ENCODE data around the gene SLC18B1.

Gene SLC18B1

GRCh38 chr6:132797951-132798868 lies at the start of gene SLC18B1:
TSS of gene SLC18B1 (minus strand) at chr6:132798637. CDS start at chr6:132798456, 181 bp downstream.
- peak; percentile 19 for DNase-seq

GRCh38 chr6:132843316-132844035 lies 45.0 kb upstream of the SLC18B1 start:
- DNase-seq, result no peak

GRCh38 chr6:132841966-132842365 lies 43.5 kb upstream of the SLC18B1 start:
- DNase-seq, result no peak

- DNase-seq, result no peak
Measured at GRCh38 chr6:132832891-132833290, 34.5 kb upstream of the SLC18B1 start.

- no peak for DNase-seq
Measured at GRCh38 chr6:132830334-132830751, 31.9 kb upstream of the SLC18B1 start.

GRCh38 chr6:132820629-132821381 lies 22.4 kb upstream of the SLC18B1 start:
- no peak for DNase-seq

- no peak for DNase-seq
Measured at GRCh38 chr6:132819405-132820161, 21.1 kb upstream of the SLC18B1 start.

GRCh38 chr6:132818404-132819359 lies 20.2 kb upstream of the SLC18B1 start:
- no peak for DNase-seq

GRCh38 chr6:132817554-132818403 lies 19.3 kb upstream of the SLC18B1 start:
- DNase-seq, result no peak

GRCh38 chr6:132816660-132817059 lies 18.2 kb upstream of the SLC18B1 start:
- DNase-seq, result no peak

GRCh38 chr6:132814716-132815570 lies 16.5 kb upstream of the SLC18B1 start:
- no peak for DNase-seq

- no peak for DNase-seq
Measured at GRCh38 chr6:132813173-132813856, 14.9 kb upstream of the SLC18B1 start.

GRCh38 chr6:132812756-132813172 lies 14.3 kb upstream of the SLC18B1 start:
- no peak for DNase-seq

GRCh38 chr6:132812255-132812732 lies 13.9 kb upstream of the SLC18B1 start:
- DNase-seq, result no peak

GRCh38 chr6:132811276-132811675 lies 12.8 kb upstream of the SLC18B1 start:
- no peak for DNase-seq

GRCh38 chr6:132805548-132805947 lies 7.1 kb upstream of the SLC18B1 start:
- no peak for DNase-seq

- no peak for DNase-seq
Measured at GRCh38 chr6:132804251-132804650, 5.8 kb upstream of the SLC18B1 start.

GRCh38 chr6:132800656-132801055 lies 2.2 kb upstream of the SLC18B1 start:
- DNase-seq, result no peak
